ENCODE data around the gene LTB4R2. TPM values are rescaled to one million over a fixed set of nuclear protein-coding genes. Genes with fewer than 3 reads are reported as not detected.

LTB4R2 gene
- total and polyA plus RNA-seq, 12 donors, result 0.42 to 11.1 (median 3.8) TPM

- no peak overlapping the region for H3K27ac ChIP-seq
- no peaks in the 10 kb centered on the region for H3K27me3 ChIP-seq
- no peaks in the 10 kb centered on the region for H3K9me3 ChIP-seq (replicated peaks in 1 of 3)
- no peaks in the 10 kb centered on the region for H3K4me1 ChIP-seq (replicated peaks in 1 of 2)
- H3K4me3 ChIP-seq, result no peak overlapping the region
- H3K36me3 ChIP-seq (replicated peaks in 1 of 2), result peaks cover 0 to 9% of the 10 kb centered on the region in 2 donors
- DNase-seq, result no peak
- intact Hi-C loops (cut with DNase I), result no loop called here
- WGBS, 4 donors, result 76 to 98% (median 88%) methylated on average over 3 to 4 of the region's 4 CpGs
- TF ChIP-seq POLR2A (IDR thresholded peaks at IDR 0.05) (no peak), CTCF (IDR thresholded peaks at IDR 0.05) (no peak)
Measured at GRCh38 chr14:24285351-24285750, 24.6 kb upstream of the LTB4R2 start.

- no peak overlapping the region for H3K4me3 ChIP-seq
- no peak for DNase-seq
- H3K9me3 ChIP-seq (replicated peaks in 1 of 3), result no peaks in the 10 kb centered on the region
- H3K27me3 ChIP-seq, result no peaks in the 10 kb centered on the region
- no peak overlapping the region for H3K27ac ChIP-seq
- 78 to 100% (median 80%) methylated on average over 2 to 5 of the region's 5 CpGs for WGBS, 4 donors
- TF ChIP-seq CTCF (IDR thresholded peaks at IDR 0.05) (no peak), POLR2A (IDR thresholded peaks at IDR 0.05) (no peak)
- intact Hi-C loops (cut with DNase I), result no loop called here
- H3K36me3 ChIP-seq (replicated peaks in 1 of 2), result peaks cover 0 to 19% of the 10 kb centered on the region in 2 donors
- no peaks in the 10 kb centered on the region for H3K4me1 ChIP-seq (replicated peaks in 1 of 2)
Measured at GRCh38 chr14:24286996-24287395, 22.9 kb upstream of the LTB4R2 start.

GRCh38 chr14:24289649-24290280 is 20.2 kb upstream of the LTB4R2 start:
- no peak for TF ChIP-seq CTCF (IDR thresholded peaks at IDR 0.05)
- no peak for TF ChIP-seq POLR2A (IDR thresholded peaks at IDR 0.05)
- Histone ChIP-seq H3K9me3 (replicated peaks in 1 of 3) (no peaks in the 10 kb centered on the region), H3K27ac (no peak overlapping the region), H3K4me3 (no peak overlapping the region), H3K4me1 (replicated peaks in 1 of 2) (no peaks in the 10 kb centered on the region), H3K36me3 (replicated peaks in 1 of 2) (peaks cover 0 to 27% of the 10 kb centered on the region in 2 donors), H3K27me3 (no peaks in the 10 kb centered on the region)
- 71 to 81% (median 81%) methylated on average over 6 of the region's 6 CpGs for WGBS, 4 donors
- DNase-seq, result no peak
- intact Hi-C loops (cut with DNase I), result loop anchor here in 1 of 2 donors (10.0 kb wide), 1 partner anchor 235 kb away; the partner anchor contains the start of gene CARMIL3

GRCh38 chr14:24290746-24291145 is 19.2 kb upstream of the LTB4R2 start:
- Histone ChIP-seq H3K4me1 (replicated peaks in 1 of 2) (no peaks in the 10 kb centered on the region), H3K9me3 (replicated peaks in 1 of 3) (no peaks in the 10 kb centered on the region), H3K4me3 (no peak overlapping the region), H3K27me3 (no peaks in the 10 kb centered on the region), H3K27ac (no peak overlapping the region), H3K36me3 (replicated peaks in 1 of 2) (peaks cover 0 to 32% of the 10 kb centered on the region in 2 donors)
- intact Hi-C loops (cut with DNase I), result loop anchor here in 1 of 2 donors (10.0 kb wide), 1 partner anchor 236 kb away; the partner anchor contains the start of gene CARMIL3
- DNase-seq, result no peak
- no peak for TF ChIP-seq POLR2A (IDR thresholded peaks at IDR 0.05)
- TF ChIP-seq CTCF (IDR thresholded peaks at IDR 0.05), result no peak
- WGBS, 4 donors, result 74 to 84% (median 79%) methylated on average over 9 of the region's 9 CpGs

All from adrenal gland (tissue), 12 donors.